Body of pancreas (tissue), 4 donors: ENCODE results near the gene LLCFC1. TPM values are rescaled to one million over a fixed set of nuclear protein-coding genes. Genes with fewer than 3 reads are reported as not detected.
A peak's percentile ranks its signal among the peaks of the same experiment; 100 is the strongest.

Experiments used
- ATAC-seq: fragments of 150-250 bp; one replicate; pipeline ENCODE4 v1.9.1; 2016
- DNase-seq, 4 donors: peaks; one replicate each; pipeline ENCODE4 v3.0.0-alpha.2; 2019
- H3K27ac ChIP-seq, 4 donors: fragments of 200-600 bp; sonication (generic); 1 replicate in 3 of 4; 2 replicates in 1 of 4; pipeline versions ENCODE4 v1.5.1 to v1.6.1; 2016 to 2019; ENCODE audit warnings: mild to moderate bottlenecking in 1 of 4, mixed read lengths in 1 of 4, moderate library complexity in 1 of 4
- H3K27me3 ChIP-seq, 2 donors: fragments of 200-600 bp; sonication (generic); one replicate each; pipeline ENCODE4 v1.6.0; 2016; ENCODE audit warnings: mild to moderate bottlenecking in 1 of 2
- H3K36me3 ChIP-seq, 2 donors: fragments of 200-600 bp; sonication (generic); replicated peaks in 1 of 2; 2 replicates each; pipeline ENCODE4 v1.5.1; 2016; ENCODE audit warnings: low read depth in 2 of 2; ENCODE audit not compliant: insufficient read depth in 1 of 2
- H3K4me1 ChIP-seq: fragments of 200-600 bp; sonication (generic); one replicate; pipeline ENCODE4 v1.6.0; 2016
- H3K4me3 ChIP-seq, 2 donors: fragments of 200-600 bp; sonication (generic); 1 replicate in 1 of 2; 2 replicates in 1 of 2; pipeline ENCODE4 v1.5.1; 2016 to 2019
- H3K9me3 ChIP-seq, 3 donors: fragments of 200-600 bp; sonication (generic); 1 replicate in 2 of 3; 2 replicates in 1 of 3; pipeline ENCODE4 v1.5.1; 2016
- CTCF ChIP-seq, 7 experiments: fragments of 450-650 bp in 4 of 7; fragments of 200-600 bp in 3 of 7; sonication (generic) in 3 of 7; IDR thresholded peaks; one replicate each; pipeline ENCODE4 v1.5.1; 2016 to 2019; ENCODE audit warnings: antibody characterized with exemption in 7 of 7
- POLR2A ChIP-seq, 3 donors: fragments of 450-650 bp; IDR thresholded peaks; one replicate each; pipeline ENCODE4 v1.6.1; 2016; ENCODE audit warnings: antibody characterized with exemption in 3 of 3, mild to moderate bottlenecking in 2 of 3
- WGBS, 2 donors: methylation state at CpG; one replicate each; pipeline ENCODE4 v1.1.5; 2017; 5-methylcytosine and 5-hydroxymethylcytosine counted together
- intact Hi-C: fragments of 100-400 bp; cut with DNase I; formaldehyde crosslinking; loops from one replicate; pipeline ENCODE4 v1.15.1; 2023
- total RNA-seq, 2 donors: library from RNA; depleted of rRNA; stranded (reverse); fragments of >200 nt; gene quantifications; one replicate each; pipeline ENCODE4 v1.1.0, GENCODE V29; 2016

Gene LLCFC1
- total RNA-seq, 2 donors from 2014 or later, result not detected

GRCh38 chr7:142908921-142909890 lies 30.1 kb upstream of the LLCFC1 start:
- intact Hi-C loops, result no loop called here
- 37% methylated on average over 21 of the region's 21 CpGs for WGBS, 2 donors
- Histone ChIP-seq H3K27me3 (no peaks in the 10 kb centered on the region), H3K27ac (peak overlapping the region; percentile 59 to 91 (median 80)), H3K36me3 (no peaks in the 10 kb centered on the region), H3K4me3 (no peak overlapping the region), H3K4me1 (peaks cover 54% of the 10 kb centered on the region), H3K9me3 (no peaks in the 10 kb centered on the region)
- DNase-seq (peak; percentile 40 to 77 (median 47)), ATAC-seq (peak; percentile 82)
- peak in 2 of 3 donors; percentile 53 to 56 for TF ChIP-seq POLR2A (IDR thresholded peaks at IDR 0.05)
- peak in 5 of 7 experiments; percentile 13 to 40 (median 34) for TF ChIP-seq CTCF (IDR thresholded peaks at IDR 0.05)

GRCh38 chr7:142910031-142910433 lies 29.3 kb upstream of the LLCFC1 start:
- H3K27me3 ChIP-seq, result no peaks in the 10 kb centered on the region
- peaks cover 56% of the 10 kb centered on the region for H3K4me1 ChIP-seq
- no peaks in the 10 kb centered on the region for H3K36me3 ChIP-seq
- H3K27ac ChIP-seq, result peak overlapping the region; percentile 33 to 91 (median 80)
- intact Hi-C loops, result no loop called here
- peak in 1 of 4 donors; percentile 17 for DNase-seq
- no peak overlapping the region for H3K4me3 ChIP-seq
- peak; percentile 76 for ATAC-seq
- H3K9me3 ChIP-seq, result no peaks in the 10 kb centered on the region
- 8 to 19% methylated on average over 2 of the region's 2 CpGs for WGBS, 2 donors
- TF ChIP-seq POLR2A (IDR thresholded peaks at IDR 0.05) (no peak), CTCF (IDR thresholded peaks at IDR 0.05) (no peak)

- TF ChIP-seq POLR2A (IDR thresholded peaks at IDR 0.05), result no peak
- TF ChIP-seq CTCF (IDR thresholded peaks at IDR 0.05), result no peak
- WGBS, 2 donors, result 27 to 35% methylated on average over 2 of the region's 2 CpGs
- Histone ChIP-seq H3K27me3 (no peaks in the 10 kb centered on the region), H3K4me1 (peaks cover 56% of the 10 kb centered on the region), H3K4me3 (no peak overlapping the region), H3K9me3 (no peaks in the 10 kb centered on the region), H3K27ac (peak overlapping the region; percentile 33 to 91 (median 64)), H3K36me3 (no peaks in the 10 kb centered on the region)
- intact Hi-C loops, result no loop called here
- ATAC-seq (no peak), DNase-seq (no peak)
Observed at GRCh38 chr7:142910481-142910880, 28.8 kb upstream of the LLCFC1 start.

GRCh38 chr7:142913051-142913450 lies 26.2 kb upstream of the LLCFC1 start:
- WGBS, 2 donors, result 37 to 55% methylated on average over 3 of the region's 3 CpGs
- no peak for TF ChIP-seq POLR2A (IDR thresholded peaks at IDR 0.05)
- TF ChIP-seq CTCF (IDR thresholded peaks at IDR 0.05), result no peak
- H3K4me1 ChIP-seq, result peaks cover 56% of the 10 kb centered on the region
- H3K4me3 ChIP-seq, result no peak overlapping the region
- intact Hi-C loops, result no loop called here
- ATAC-seq (no peak), DNase-seq (no peak)
- H3K9me3 ChIP-seq, result no peaks in the 10 kb centered on the region
- H3K27me3 ChIP-seq, result no peaks in the 10 kb centered on the region
- H3K27ac ChIP-seq, result peak overlapping the region in 2 of 4 donors; percentile 29 to 35
- H3K36me3 ChIP-seq, result no peaks in the 10 kb centered on the region
